Smooth muscle cell (in vitro differentiated cells): Measurements from ENCODE around the gene USH2A. TPM values are rescaled to one million over a fixed set of nuclear protein-coding genes. Genes with fewer than 3 reads are reported as not detected.

Experiments
- DNase-seq: peaks from one replicate; lab custom pipeline; 2025; ENCODE audit not compliant: unreplicated experiment; lab: John Stamatoyannopoulos, UW
- H2AFZ ChIP-seq: fragments of 200-600 bp; sonication (generic); 2 replicates; pipeline ENCODE4 v1.6.0; 2016; ENCODE audit warnings: antibody characterized with exemption, low read depth, mild to moderate bottlenecking
- H3F3A ChIP-seq: fragments of 200-600 bp; sonication (generic); 2 replicates; pipeline ENCODE4 v1.6.0; 2017; ENCODE audit warnings: antibody characterized with exemption, low read depth
- H3K27ac ChIP-seq: fragments of 200-600 bp; sonication (generic); 2 replicates; pipeline ENCODE4 v1.5.1; 2016; ENCODE audit warnings: low read depth, mild to moderate bottlenecking
- H3K27me3 ChIP-seq: fragments of 200-600 bp; sonication (generic); 2 replicates; pipeline ENCODE4 v1.6.1; 2016; ENCODE audit warnings: low read depth, mild to moderate bottlenecking
- H3K36me3 ChIP-seq: fragments of 200-600 bp; sonication (generic); 2 replicates; pipeline ENCODE4 v1.5.1; 2016; ENCODE audit warnings: low read depth
- H3K4me1 ChIP-seq: fragments of 200-600 bp; sonication (generic); 2 replicates; pipeline ENCODE4 v1.5.1; 2016; ENCODE audit warnings: low read depth
- H3K4me2 ChIP-seq: fragments of 200-600 bp; sonication (generic); 2 replicates; pipeline ENCODE4 v1.6.0; 2016; ENCODE audit warnings: mild to moderate bottlenecking
- H3K4me3 ChIP-seq: fragments of 200-600 bp; sonication (generic); 2 replicates; pipeline ENCODE4 v1.5.1; 2016; ENCODE audit warnings: mild to moderate bottlenecking
- H3K79me2 ChIP-seq: fragments of 200-600 bp; sonication (generic); 2 replicates; pipeline ENCODE4 v1.6.0; 2016; ENCODE audit warnings: low read depth, mild to moderate bottlenecking
- H3K9ac ChIP-seq: fragments of 200-600 bp; sonication (generic); 2 replicates; pipeline ENCODE4 v1.6.0; 2016; ENCODE audit warnings: low read depth
- H3K9me3 ChIP-seq: fragments of 200-600 bp; sonication (generic); replicated peaks from 2 replicates; pipeline ENCODE4 v1.5.1; 2016; ENCODE audit warnings: low read depth
- H4K20me1 ChIP-seq: fragments of 200-600 bp; sonication (generic); 2 replicates; pipeline ENCODE4 v1.6.0; 2016; ENCODE audit warnings: low read depth
- CTCF ChIP-seq: fragments of 200-600 bp; sonication (generic); IDR thresholded peaks from 2 replicates; pipeline ENCODE4 v1.5.1; 2017; ENCODE audit warnings: borderline replicate concordance, mild to moderate bottlenecking, antibody characterized with exemption; ENCODE audit not compliant: insufficient read depth, poor library complexity, severe bottlenecking
- WGBS: methylation state at CpG from one replicate; pipeline ENCODE4 v1.1.7; 2016; ENCODE audit warnings: low lambda C conversion rate; 5-methylcytosine and 5-hydroxymethylcytosine counted together
- polyA plus RNA-seq: library from polyadenylated mRNA; unstranded; fragments of >200 nt; fragmentation: Nextera tagmentation; extraction: Ambion mirVana; gene quantifications from 2 replicates; pipeline ENCODE4 v1.2.1, GENCODE V29; 2016
- total RNA-seq: library from RNA; depleted of rRNA; stranded (reverse); fragments of >200 nt; gene quantifications from 2 replicates; pipeline ENCODE4 v1.2.3, GENCODE V29; 2014

USH2A gene
- total and polyA plus RNA-seq, 2 experiments from 2014 or later, result under 0.01 TPM; not detected in 1

GRCh38 chr1:215677112-215677511 is 746.1 kb downstream of the USH2A start:
- H3K9me3 ChIP-seq, result no peaks in the 10 kb centered on the region
- H3K4me1 ChIP-seq, result no peaks in the 10 kb centered on the region
- H3K4me3 ChIP-seq, result no peak overlapping the region
- 85% methylated on average over 4 of the region's 4 CpGs for WGBS
- no peaks in the 10 kb centered on the region for H3K36me3 ChIP-seq
- H4K20me1 ChIP-seq, result no peaks in the 10 kb centered on the region
- no peak for TF ChIP-seq CTCF
- no peaks in the 10 kb centered on the region for H3F3A ChIP-seq
- DNase-seq, result no peak
- H3K27me3 ChIP-seq, result no peaks in the 10 kb centered on the region
- H3K9ac ChIP-seq, result no peak overlapping the region
- no peak overlapping the region for H3K4me2 ChIP-seq
- H3K27ac ChIP-seq, result no peak overlapping the region
- H2AFZ ChIP-seq, result no peak overlapping the region
- no peaks in the 10 kb centered on the region for H3K79me2 ChIP-seq

GRCh38 chr1:215673943-215674342 is 749.3 kb downstream of the USH2A start:
- Histone ChIP-seq H3K27ac (no peak overlapping the region), H3K4me3 (no peak overlapping the region), H2AFZ (no peak overlapping the region), H4K20me1 (no peaks in the 10 kb centered on the region), H3K27me3 (no peaks in the 10 kb centered on the region), H3F3A (no peaks in the 10 kb centered on the region), H3K36me3 (no peaks in the 10 kb centered on the region), H3K9ac (no peak overlapping the region), H3K79me2 (no peaks in the 10 kb centered on the region), H3K4me2 (no peak overlapping the region), H3K9me3 (no peaks in the 10 kb centered on the region), H3K4me1 (no peaks in the 10 kb centered on the region)
- 88% methylated on average over 4 of the region's 4 CpGs for WGBS
- no peak for TF ChIP-seq CTCF
- no peak for DNase-seq

DNA sequence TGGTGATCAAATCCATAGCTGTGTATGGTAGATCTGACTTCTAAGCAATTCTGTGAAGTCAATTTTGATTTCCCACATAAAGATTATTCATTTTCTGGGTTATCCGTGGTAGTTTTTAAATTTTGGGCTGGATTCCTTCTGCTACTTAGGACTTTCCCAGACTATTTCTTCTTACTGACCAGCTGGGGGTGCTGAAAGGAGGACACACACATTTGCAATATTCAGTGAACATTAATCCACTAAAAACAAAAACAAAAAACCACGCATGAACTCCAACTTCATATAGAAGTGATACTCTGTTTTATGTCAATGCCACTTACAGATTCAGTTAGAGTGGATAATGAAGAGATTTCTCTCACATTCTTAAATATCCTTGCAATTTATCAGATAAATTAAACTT is 750.8 kb downstream of the USH2A start:
- Histone ChIP-seq H3K36me3 (no peaks in the 10 kb centered on the region), H3K27me3 (no peaks in the 10 kb centered on the region), H2AFZ (no peak overlapping the region), H3K4me3 (no peak overlapping the region), H3K79me2 (no peaks in the 10 kb centered on the region), H3K9me3 (no peaks in the 10 kb centered on the region), H4K20me1 (no peaks in the 10 kb centered on the region), H3K4me1 (no peaks in the 10 kb centered on the region), H3K4me2 (no peak overlapping the region), H3F3A (no peaks in the 10 kb centered on the region), H3K27ac (no peak overlapping the region), H3K9ac (no peak overlapping the region)
- TF ChIP-seq CTCF, result no peak
- DNase-seq, result no peak
- WGBS, result 90% methylated on average over 2 of the region's 2 CpGs

GRCh38 chr1:215669806-215670491 is 753.3 kb downstream of the USH2A start:
- no peak overlapping the region for H3K27ac ChIP-seq
- no peaks in the 10 kb centered on the region for H3F3A ChIP-seq
- H3K36me3 ChIP-seq, result no peaks in the 10 kb centered on the region
- no peaks in the 10 kb centered on the region for H3K79me2 ChIP-seq
- H3K9ac ChIP-seq, result no peak overlapping the region
- WGBS, result 46% methylated on average over 4 of the region's 4 CpGs
- TF ChIP-seq CTCF, result no peak
- no peaks in the 10 kb centered on the region for H3K9me3 ChIP-seq
- no peak overlapping the region for H3K4me2 ChIP-seq
- H2AFZ ChIP-seq, result peak overlapping the region; percentile 28
- no peaks in the 10 kb centered on the region for H3K27me3 ChIP-seq
- H3K4me3 ChIP-seq, result no peak overlapping the region
- H4K20me1 ChIP-seq, result no peaks in the 10 kb centered on the region
- no peak for DNase-seq
- H3K4me1 ChIP-seq, result no peaks in the 10 kb centered on the region
